Stimulated activated CD8-positive, alpha-beta memory T cell treated with anti-CD3 and anti-CD28 coated beads, Interleukin-12 subunit alpha, Interleukin-12 subunit beta, amount 100 ng/mL, for 24 hours (primary cell): ENCODE measurements around the gene ARHGEF17.

Experiments used
- DNase-seq: peaks from one replicate; pipeline ENCODE4 v3.0.0-alpha.2; 2020; ENCODE audit errors: extremely low read depth

ARHGEF17 gene

DNA sequence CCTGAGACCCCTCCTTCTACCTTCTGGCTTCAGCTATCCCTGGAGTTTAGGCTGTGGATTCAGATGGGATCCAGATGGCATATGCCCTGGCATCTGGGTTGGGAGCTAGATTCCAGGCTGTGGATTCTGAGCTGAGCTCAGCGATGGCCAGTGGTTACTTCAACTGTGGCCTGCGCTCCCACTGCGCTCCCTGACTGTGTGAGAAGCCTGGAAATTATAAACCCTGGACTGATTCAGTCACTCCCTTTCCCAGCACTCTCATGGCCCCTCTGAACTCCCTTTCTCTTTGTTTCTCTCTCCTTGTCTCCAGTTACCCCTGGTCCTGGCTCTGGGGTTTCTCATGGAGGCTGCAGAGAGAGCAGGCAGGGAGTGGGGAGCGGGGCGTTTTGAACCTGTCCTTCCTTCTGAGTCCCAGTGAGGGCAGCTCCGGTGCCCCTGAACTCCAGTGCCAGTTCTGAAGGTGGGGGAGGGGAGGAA is 4.8 kb downstream of the ARHGEF17 start:
- no peak for DNase-seq

DNA sequence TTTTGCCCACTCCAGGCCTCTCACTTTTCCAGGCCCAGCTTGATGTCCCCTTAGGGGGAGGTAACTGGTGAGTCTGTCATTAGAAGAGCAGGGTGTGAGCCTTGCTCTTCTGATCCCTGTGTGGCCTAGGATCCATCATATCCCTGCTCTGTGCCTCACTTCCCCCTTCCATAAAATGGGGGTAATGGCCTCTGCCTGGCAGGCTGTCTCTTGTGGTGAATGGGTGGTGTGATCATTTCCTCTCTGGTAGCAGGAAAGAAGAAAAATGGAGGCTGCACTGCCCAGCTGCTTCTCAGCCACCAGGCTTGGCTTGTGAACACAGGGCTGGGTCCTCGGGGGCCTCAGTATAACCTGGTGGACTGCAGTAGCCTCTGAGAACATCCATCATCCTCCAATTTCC is 5.6 kb downstream of the ARHGEF17 start:
- DNase-seq: no peak

DNA sequence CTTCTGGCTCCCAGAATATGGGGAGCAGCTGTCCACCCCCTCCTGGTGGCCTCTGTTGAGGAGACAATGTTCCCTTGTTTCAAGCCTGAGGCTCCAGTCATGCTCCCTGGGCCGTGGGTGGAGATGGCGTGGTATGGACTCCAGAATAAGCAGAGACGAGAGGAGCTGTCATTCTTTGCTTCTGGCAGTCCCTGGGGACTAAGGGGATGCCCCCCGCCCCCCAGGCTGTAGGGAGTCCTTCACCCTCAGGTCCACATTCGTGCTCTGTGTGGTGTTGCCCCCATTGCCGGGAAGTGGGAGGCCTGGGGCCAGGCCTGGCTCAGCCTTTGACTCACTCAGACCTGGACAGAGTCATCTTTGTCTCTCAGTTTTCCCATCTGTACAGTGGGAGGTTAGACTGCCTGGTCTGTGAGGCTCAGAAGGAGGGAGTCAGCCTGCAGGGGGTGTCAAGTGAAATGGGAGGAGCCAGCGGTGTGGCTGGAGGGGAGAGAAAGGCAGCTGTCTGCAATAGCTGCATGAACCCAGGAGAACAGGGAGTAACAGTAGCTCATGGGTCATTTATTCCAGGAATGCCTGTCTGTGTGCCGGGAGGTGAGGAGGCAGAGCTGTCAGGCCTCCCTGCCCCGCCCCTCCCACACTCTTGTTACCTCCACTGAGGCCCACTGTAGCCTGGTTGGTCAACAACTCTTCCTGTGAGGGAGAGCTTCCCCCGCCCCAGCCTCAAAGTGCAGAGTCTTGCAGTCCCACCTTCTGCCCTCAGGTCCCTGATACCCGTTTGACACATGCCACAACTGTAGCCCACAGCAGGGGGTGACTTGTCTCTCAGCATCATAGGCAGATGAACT is 6.3 kb downstream of the ARHGEF17 start:
- no peak for DNase-seq

GRCh38 chr11:73315293-73316020 is 7.4 kb downstream of the ARHGEF17 start:
- DNase-seq: no peak

GRCh38 chr11:73316422-73316821 is 8.3 kb downstream of the ARHGEF17 start:
- no peak for DNase-seq

- no peak for DNase-seq
These were observed 9.3 kb downstream of the ARHGEF17 start for GRCh38 chr11:73317373-73317772.

- no peak for DNase-seq
These were observed 9.7 kb downstream of the ARHGEF17 start for GRCh38 chr11:73317803-73318202.

DNA sequence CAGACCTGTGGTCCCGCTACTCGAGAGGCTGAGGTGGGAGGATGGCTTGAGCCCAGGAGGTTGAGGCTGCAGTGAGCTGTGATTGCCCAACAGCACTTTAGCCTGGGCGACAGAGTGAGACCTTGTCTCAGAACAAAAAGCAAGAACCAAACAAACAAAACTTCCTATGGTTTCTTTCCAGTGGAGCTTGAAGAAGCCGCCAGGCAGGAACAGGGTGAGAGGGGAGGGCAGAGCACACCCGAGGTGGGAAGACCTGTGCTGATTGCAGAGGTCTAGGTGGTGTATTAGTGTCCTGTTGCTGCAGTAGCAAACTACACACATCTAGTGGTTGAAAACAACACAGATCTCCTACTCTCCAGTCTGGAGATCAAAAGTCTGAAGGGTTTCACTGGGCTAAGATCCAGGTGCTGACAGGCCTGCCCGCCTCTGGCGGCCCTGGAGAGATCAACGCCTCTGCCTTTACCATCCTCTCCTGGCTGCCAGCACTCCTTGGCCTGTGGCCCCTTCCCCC is 10.5 kb downstream of the ARHGEF17 start:
- DNase-seq: no peak

DNA sequence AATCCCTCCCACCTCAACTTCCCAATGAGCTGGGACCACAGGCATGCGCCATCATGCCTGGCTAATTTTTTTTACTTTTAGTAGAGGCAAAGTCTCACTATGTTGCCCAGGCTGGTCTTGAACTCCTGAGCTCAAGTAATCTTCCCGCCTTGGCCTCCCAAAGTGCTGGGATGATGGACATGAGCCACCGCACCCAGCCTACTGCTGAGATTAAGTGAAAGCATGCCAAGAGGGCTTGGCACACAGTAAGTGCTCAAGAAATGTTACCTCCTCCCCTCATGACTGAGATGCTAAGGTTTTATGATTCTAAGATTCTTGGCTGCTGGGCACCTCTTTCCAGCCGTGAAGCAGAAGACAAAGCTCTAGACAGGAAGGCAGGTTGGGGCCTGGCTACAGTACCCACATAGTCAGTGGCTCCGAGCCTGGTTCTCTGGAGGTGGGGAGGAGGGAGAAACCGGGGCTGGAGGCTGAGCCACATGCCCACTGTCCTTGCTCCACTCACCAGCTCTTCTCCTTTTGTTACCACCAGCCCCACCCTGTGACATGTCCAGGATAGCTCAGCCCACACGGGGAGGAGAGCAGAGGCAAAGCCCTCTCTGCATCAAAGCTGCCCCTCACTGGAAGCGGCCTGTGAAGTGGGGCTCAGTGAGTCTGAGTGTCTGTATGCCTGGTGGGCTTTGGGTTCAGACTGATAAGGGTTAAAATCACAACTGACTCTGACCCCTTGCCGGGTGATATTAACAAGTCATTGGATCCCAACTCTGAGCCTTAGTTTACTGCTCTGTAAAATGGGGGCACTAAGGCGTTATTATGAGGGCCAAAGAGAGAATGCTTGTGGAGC is 12.9 kb downstream of the ARHGEF17 start:
- DNase-seq: no peak

- no peak for DNase-seq
These were observed 13.7 kb downstream of the ARHGEF17 start for GRCh38 chr11:73321604-73322381.

DNA sequence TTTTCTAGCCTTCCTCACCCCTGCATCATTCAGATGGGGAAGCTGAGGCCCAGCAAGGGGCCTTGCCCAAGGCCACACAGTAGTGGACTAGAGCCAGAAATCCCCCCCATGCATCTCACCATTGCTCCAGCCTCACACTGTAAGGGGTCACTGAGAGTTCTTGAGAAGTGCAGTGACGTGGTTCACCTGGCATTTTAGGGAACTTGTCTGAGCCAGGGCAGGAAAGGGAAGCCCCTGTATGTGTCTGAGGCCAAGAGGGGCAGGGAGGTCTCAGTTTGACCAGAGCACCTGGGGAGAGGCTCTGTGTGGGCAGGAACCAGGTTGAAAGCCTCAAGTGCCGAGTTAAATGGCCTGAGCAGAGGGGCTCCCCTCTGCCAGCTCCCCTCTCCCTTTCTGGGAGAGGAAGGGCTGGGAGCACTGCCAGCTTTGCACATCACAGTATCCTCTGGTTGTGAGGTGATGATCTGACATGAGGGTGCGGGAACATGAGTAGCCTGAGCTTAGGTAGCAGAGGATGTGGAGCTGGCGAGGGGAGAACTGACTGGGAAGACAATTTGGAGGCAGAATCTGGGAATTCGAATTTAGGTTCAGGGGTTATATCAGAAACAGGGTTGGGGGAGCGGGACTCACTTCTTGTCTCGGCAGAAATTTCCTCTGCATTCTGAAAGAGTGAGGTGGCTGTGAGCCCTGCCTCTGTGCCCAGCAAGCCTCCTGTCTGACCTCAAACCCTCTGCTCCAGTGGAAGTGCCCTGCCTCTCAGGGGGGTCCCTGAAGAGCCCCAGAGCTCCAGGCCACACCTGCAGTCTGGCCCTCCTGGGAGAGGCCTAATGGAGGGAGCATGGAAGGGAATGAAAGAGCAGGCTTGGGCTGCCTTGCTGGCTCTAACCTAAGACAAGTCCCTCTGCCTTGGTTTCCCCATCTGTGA is 14.6 kb downstream of the ARHGEF17 start:
- DNase-seq: no peak

- DNase-seq: no peak
These were observed 15.4 kb downstream of the ARHGEF17 start for GRCh38 chr11:73323464-73323863.

DNA sequence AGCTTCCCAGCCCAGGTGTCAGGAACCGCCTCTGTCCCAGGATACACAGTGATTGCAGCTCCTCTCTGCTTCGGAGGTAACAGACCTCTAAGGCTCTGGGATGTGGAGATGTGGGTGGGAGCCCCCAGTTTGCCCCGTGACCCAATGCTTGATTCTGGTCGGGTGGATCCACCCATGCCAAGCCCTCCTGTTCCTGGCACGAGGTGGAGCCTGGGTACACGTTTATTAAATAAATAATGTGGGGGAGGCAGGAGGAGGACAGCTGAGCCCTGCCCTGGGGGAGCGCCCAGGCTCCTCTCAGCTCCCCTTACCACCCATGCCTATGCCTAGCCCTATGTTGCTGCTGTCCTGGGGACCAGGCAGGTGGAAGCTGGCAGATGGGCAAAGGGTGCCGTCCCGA is 16.0 kb downstream of the ARHGEF17 start:
- DNase-seq: no peak

DNA sequence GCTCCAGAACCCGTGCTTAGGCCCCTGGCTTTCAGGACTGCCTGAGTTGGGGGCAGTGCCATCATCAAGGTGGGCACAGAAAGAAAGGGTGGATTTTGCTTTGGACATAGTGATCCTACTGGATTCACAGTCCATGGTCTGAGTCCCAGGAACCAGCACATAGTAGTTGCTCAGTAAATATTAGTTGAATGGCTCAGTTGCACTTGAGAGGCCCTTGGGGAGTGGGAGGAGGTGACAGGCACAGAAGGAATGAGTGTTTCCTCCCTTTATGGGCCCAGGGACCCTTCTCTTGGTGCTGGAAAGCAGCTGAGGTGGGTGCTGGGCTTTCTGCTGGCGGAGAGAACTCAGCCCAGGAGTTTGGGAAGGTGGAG is 16.6 kb downstream of the ARHGEF17 start:
- DNase-seq: no peak

GRCh38 chr11:73325036-73325981 is 17.2 kb downstream of the ARHGEF17 start:
- DNase-seq: no peak

GRCh38 chr11:73326929-73327811 is 19.1 kb downstream of the ARHGEF17 start:
- no peak for DNase-seq

- no peak for DNase-seq
These were observed 19.8 kb downstream of the ARHGEF17 start for GRCh38 chr11:73327812-73328364.
